22Rv1 (cell line): ENCODE measurements around the gene EVI5L.

Experiments used
- H3K27ac ChIP-seq: fragments of 450-650 bp; 2 replicates; pipeline ENCODE4 v1.5.1; 2017
- CTCF ChIP-seq: fragments of 450-650 bp; IDR thresholded peaks from 2 replicates; pipeline ENCODE4 v1.5.1; 2017; ENCODE audit warnings: mild to moderate bottlenecking
- ZFX ChIP-seq: fragments of 450-650 bp; IDR thresholded peaks from 2 replicates; pipeline ENCODE4 v1.6.1; 2017; ENCODE audit warnings: antibody characterized with exemption, borderline replicate concordance

Gene EVI5L

GRCh38 chr19:7908078-7908699, 78.2 kb downstream of the EVI5L start:
- no peak overlapping the region for H3K27ac ChIP-seq
- no peak for TF ChIP-seq ZFX
- no peak for TF ChIP-seq CTCF

GRCh38 chr19:7908742-7909461, 78.9 kb downstream of the EVI5L start:
- TF ChIP-seq CTCF (no peak), ZFX (no peak)
- H3K27ac ChIP-seq: no peak overlapping the region

- TF ChIP-seq CTCF (no peak), ZFX (no peak)
- H3K27ac ChIP-seq: no peak overlapping the region
These were observed 79.6 kb downstream of the EVI5L start for GRCh38 chr19:7909471-7910067.

- TF ChIP-seq CTCF: no peak
- TF ChIP-seq ZFX: no peak
- no peak overlapping the region for H3K27ac ChIP-seq
These were observed 80.5 kb downstream of the EVI5L start for GRCh38 chr19:7910321-7911161.

GRCh38 chr19:7911508-7912143, 81.6 kb downstream of the EVI5L start:
- H3K27ac ChIP-seq: no peak overlapping the region
- TF ChIP-seq ZFX: no peak
- no peak for TF ChIP-seq CTCF

- TF ChIP-seq CTCF (no peak), ZFX (no peak)
- no peak overlapping the region for H3K27ac ChIP-seq
These were observed 82.2 kb downstream of the EVI5L start for GRCh38 chr19:7912144-7912696.
